SIG-M5 treated with dmso at 0.1 percent for 504 hours (cell line): ENCODE measurements around the gene CD22.

Experiments
- DNase-seq: peaks from one replicate; lab custom pipeline; 2025; ENCODE audit not compliant: unreplicated experiment; lab: John Stamatoyannopoulos, UW

Gene CD22

DNA sequence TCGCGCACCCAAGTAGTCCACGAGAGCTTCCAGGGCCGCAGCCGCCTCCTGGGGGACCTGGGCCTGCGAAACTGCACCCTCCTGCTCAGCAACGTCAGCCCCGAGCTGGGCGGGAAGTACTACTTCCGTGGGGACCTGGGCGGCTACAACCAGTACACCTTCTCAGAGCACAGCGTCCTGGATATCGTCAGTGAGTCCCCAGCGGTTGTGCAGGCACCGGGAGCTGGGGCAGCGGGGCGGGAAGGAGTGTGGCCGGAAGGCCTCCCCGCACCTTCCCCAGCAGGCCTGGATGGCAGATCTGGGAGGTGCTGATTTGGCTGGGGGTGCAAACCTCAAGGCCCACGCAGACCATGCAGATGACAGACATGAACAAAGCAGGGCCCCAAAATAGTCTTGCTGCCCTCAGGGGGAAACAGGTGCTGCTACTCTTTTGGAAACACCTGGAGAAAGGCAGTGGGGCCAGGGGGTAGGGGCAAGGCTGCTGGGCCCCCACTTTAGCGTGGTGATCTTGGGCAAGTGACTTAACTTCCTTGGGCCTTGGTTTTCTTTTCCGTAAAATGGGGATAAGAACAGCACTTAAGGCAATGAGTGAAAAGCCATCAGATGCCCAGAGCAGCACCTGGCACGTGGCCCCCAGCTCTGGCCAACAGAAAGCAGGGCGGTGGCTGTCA lies 33.1 kb upstream of the CD22 start:
- no peak for DNase-seq

GRCh38 chr19:35296644-35297514 lies 32.1 kb upstream of the CD22 start:
- DNase-seq = no peak

DNA sequence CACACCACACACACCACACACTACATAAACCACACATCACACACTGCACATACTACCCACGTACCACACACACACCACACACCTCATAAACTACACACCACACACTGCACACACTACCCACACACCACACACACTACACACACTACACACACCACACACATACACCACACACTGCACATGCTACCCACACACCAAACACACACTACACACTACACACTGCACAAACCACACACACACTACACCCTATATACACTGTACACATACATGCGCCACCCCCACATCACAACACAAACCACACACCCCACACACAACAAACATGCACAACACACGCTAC lies 31.5 kb upstream of the CD22 start:
- no peak for DNase-seq

DNA sequence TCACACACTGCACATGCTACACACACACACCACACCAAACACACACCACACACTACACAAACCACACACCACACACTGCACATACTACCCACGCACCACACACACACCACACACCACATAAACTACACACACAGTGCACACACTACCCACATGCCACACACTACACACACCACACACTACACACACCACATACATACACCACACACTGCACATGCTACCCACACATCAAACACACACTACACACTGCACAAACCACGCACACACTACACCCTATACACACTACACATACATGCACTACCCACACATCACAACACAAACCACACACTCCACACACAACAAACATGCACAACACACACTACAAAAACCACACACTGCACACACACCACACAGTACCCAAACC lies 31.1 kb upstream of the CD22 start:
- DNase-seq = no peak

DNA sequence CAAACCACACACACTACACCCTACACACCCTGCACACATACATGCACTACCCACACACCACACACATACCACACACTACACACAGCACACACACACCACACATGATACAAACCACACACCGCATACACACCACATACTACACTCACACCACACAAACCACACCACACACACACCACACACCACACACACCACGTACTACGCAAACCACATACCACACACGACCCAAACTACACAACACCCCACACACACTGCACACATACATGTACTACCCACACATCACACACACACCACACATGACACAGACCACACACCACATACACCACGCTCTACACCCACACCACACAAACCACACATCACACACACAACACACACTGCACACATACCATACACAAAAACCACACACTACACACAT lies 30.4 kb upstream of the CD22 start:
- no peak for DNase-seq

- DNase-seq = no peak
These were observed 29.3 kb upstream of the CD22 start for GRCh38 chr19:35299523-35300338.

GRCh38 chr19:35300339-35300649 lies 28.7 kb upstream of the CD22 start:
- no peak for DNase-seq

GRCh38 chr19:35301961-35302360 lies 27.0 kb upstream of the CD22 start:
- no peak for DNase-seq

GRCh38 chr19:35302446-35302845 lies 26.5 kb upstream of the CD22 start:
- DNase-seq = no peak

DNA sequence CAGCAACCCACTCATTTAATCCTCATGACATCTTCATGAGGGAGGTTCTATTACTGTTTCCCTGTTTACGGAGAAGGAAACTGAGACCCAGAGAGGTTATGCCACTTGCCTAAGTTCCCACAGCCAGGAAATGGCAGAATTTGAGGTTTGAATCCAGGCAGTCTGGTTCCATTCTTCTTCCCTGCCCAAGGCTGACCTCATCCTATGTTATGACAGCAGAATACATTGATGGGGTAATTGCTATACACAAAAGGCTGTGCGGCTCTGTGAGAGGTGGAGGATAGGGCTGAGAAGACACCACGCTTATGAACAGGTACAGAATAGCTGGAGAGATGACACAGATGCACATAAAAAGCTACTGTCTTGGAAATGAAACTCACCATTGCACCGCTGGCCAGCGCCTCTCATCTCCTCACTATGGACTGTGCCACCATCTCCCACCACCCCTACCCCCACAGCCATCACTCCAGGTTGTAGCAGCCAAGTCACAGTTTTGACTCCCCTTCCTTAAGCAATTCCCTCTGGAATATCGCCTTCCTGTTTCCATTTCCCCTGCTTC lies 25.6 kb upstream of the CD22 start:
- DNase-seq = no peak

DNA sequence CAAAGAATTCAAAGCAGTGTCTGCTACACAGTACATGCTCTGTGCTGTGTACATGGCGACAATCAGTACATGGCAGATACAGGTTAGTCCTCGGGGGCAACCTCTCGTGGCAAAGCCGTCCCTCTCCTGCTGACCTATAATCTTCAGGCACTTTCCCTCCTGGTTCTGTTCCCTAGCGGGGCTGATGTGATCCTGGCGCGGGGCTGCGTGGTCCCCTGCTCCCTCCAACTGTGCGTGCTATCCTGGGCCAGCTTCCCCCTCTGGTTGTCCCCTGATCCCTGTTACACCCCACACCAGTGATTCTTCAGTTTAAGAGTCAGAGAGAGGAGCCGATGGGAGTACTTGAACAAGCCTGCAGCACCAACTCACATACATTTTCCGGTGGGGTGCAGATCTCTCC lies 25.0 kb upstream of the CD22 start:
- no peak for DNase-seq

GRCh38 chr19:35305181-35305580 lies 23.8 kb upstream of the CD22 start:
- no peak for DNase-seq

GRCh38 chr19:35306473-35307246 lies 22.3 kb upstream of the CD22 start:
- no peak for DNase-seq

DNA sequence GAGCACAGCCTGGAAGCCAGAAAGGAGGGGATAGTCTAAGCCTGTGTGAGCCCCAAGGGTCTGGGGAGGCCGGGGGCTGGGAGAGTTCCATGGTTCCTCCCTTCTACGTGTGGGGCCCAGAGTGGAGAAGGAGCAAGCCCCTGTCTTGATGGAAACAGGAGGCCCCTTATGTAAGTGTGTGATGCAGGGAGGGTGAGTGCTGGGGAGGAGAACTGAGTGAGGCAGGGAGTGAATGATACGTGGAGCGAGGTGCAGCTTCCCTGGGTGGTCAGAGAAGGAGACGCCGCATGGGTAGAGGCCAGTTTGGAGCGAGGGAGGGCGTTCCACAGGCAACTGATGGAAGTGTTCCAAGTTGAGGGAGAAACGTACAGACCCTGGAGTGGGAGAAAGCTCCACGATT lies 21.1 kb upstream of the CD22 start:
- DNase-seq = no peak

DNA sequence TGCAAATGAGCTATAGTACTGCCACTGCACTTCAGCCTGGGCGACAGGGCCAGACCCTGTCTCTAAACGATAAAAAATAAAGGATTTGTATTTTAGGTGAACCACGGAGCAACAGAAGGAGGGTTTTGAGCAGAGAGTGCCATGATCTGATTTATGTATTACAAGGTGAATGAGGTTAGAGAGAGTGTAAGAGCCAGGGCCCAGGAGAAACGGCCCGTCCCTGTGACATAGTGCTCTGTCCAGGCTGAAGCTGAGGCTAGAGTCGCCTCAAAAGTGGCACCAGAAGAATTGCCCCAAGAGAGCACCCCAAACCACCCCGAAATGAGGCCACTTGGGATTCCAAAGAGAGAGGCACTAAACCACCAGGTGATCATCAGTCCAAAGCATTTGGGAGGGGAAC lies 20.1 kb upstream of the CD22 start:
- DNase-seq = no peak

- DNase-seq = no peak
These were observed 19.3 kb upstream of the CD22 start for GRCh38 chr19:35309481-35310279.

DNA sequence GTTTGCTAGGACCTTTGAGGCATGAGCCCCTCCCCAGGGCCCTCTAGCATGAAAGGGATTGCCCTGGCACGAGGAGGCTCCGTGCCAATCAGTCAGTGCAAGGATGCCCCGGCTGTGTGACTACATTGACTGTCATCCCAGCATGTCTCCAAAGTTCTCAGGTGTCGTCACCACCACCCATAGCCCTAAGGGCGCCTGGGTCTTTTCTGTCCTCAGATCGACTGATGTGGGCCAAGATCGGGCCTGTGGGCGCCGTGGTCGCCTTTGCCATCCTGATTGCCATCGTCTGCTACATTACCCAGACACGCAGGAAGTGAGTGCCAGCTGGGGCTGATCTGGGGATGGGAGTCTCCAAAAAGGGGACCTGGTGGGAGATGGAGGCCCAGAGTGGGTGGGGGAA lies 18.7 kb upstream of the CD22 start:
- no peak for DNase-seq

- no peak for DNase-seq
These were observed 18.0 kb upstream of the CD22 start for GRCh38 chr19:35310811-35311465.

DNA sequence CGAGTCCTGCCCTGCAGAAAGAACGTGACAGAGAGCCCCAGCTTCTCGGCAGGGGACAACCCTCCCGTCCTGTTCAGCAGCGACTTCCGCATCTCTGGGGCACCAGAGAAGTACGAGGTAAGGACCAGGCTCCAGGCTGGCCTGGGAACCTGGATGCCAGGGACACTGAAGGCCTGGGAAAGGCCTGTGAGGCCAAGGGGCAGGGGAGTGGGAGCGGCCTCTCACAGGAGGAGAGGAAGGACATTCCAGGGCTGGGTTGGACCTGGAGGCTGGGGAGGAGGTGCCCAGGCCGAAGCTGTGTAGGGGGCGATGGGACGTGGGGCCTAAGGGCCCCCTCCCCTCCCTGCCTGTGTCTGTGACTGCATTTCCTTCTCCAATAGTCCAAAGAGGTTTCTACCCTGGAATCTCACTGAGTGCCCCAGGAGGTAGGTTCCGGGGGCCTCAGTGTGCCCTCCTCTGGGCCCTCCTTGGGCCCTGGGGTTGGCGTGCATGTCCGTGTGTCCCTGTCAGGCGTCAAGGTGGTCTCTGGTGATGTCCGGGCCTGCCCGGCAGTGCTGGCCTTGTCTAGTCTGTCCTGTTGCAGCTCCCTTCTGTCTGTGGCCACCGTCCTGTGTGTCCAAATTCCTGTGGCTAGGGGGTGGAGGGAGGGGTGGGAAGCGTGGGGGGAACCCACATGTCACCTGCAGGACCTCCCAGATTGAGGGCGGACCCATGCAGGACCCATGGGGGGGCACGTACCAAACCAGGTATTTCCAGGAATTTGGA lies 16.9 kb upstream of the CD22 start:
- no peak for DNase-seq
